Measurements from ENCODE around the gene COL9A2.

DNA sequence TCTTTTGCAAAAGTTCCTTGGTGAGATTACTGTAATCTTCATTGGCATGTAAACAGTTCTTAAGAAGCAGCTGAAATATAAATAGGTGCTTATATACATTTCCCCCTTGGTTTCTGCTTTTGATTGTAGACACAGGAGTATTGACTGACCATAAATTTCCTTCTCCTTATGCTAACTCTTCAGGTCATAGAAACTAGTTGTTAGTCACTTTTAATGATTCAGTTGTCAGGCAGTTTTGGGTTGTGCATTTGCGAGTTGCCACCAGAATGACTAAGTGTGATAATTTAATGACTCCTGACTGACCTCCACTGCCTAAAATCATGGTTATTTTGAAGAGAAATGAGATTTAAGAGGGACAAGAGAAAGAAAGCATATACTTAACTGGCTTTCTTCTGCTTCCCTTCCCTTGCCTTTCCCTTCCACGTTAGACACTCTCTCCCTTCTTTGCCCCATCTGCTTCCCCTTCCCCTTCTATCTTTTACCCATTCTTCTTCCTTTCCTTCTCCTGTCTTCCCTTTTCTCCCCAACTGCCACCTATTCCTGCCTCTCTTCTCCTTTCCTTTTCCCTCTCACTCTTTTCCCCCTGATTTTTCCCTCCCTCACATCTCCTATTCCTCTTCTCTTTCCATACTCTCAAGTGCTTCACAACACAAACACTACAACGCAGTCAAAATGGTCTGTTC, 46.8 kb downstream of the COL9A2 start:
- TF ChIP-seq, protein P1, sequence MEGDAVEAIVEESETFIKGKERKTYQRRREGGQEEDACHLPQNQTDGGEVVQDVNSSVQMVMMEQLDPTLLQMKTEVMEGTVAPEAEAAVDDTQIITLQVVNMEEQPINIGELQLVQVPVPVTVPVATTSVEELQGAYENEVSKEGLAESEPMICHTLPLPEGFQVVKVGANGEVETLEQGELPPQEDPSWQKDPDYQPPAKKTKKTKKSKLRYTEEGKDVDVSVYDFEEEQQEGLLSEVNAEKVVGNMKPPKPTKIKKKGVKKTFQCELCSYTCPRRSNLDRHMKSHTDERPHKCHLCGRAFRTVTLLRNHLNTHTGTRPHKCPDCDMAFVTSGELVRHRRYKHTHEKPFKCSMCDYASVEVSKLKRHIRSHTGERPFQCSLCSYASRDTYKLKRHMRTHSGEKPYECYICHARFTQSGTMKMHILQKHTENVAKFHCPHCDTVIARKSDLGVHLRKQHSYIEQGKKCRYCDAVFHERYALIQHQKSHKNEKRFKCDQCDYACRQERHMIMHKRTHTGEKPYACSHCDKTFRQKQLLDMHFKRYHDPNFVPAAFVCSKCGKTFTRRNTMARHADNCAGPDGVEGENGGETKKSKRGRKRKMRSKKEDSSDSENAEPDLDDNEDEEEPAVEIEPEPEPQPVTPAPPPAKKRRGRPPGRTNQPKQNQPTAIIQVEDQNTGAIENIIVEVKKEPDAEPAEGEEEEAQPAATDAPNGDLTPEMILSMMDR (IDR thresholded peaks at IDR 0.05) = no peak
- TF ChIP-seq POLR2A (IDR thresholded peaks at IDR 0.05) = no peak

Data from body of pancreas (tissue), 4 donors.